Motor neuron (in vitro differentiated cells): Measurements from ENCODE around the gene BECN2. TPM values are rescaled to one million over a fixed set of nuclear protein-coding genes. Genes with fewer than 3 reads are reported as not detected.

Source experiments
- ATAC-seq, 8 experiments: fragments of 200-7000 bp; cut with Tn5 transposase; replicated peaks in 6 of 8; 2 replicates each; pipeline ENCODE4 v1.8.0; 2021; ENCODE audit warnings: mild to moderate bottlenecking in 8 of 8, moderate library complexity in 8 of 8
- H3K27ac ChIP-seq, 2 donors: fragments of 250-450 bp; sonication (Bioruptor Pico); 2 replicates each; pipeline ENCODE4 v1.9.0; 2021; ENCODE audit warnings: antibody characterized with exemption in 2 of 2, mild to moderate bottlenecking in 2 of 2, moderate library complexity in 1 of 2
- H3K4me1 ChIP-seq, 2 donors: fragments of 250-450 bp; sonication (Bioruptor Pico); replicated peaks in 1 of 2; 2 replicates each; pipeline ENCODE4 v1.6.1; 2021; ENCODE audit warnings: antibody characterized with exemption in 2 of 2, mild to moderate bottlenecking in 2 of 2, moderate library complexity in 1 of 2
- H3K4me3 ChIP-seq, 5 donors: fragments of 250-450 bp; sonication (Bioruptor Pico); 2 replicates each; pipeline ENCODE4 v1.9.0; 2021; ENCODE audit warnings: antibody characterized with exemption in 5 of 5, mild to moderate bottlenecking in 5 of 5, moderate library complexity in 4 of 5
- WGBS, 10 experiments: fragments of 450-650 bp; shearing (Covaris generic); methylation state at CpG; one replicate each; pipeline ENCODE4 v1.0.0; 2022; 5-methylcytosine and 5-hydroxymethylcytosine counted together
- in situ Hi-C, 9 experiments: fragments of 400-800 bp; cut with MboI; loops; one replicate each; pipeline ENCODE4 v1.15.0; 2021; ENCODE audit warnings: low sequenced_read_pairs in 9 of 9, low pct_unique_long_range_greater_than_20kb in 2 of 9; ENCODE audit not compliant: unreplicated experiment in 9 of 9
- total RNA-seq, 8 experiments: library from RNA; unstranded; fragments of 300-600 nt; gene quantifications; 2 replicates each; pipeline versions ENCODE4 v1.2.3 to v1.2.4, GENCODE V29; 2022

The BECN2 gene
- total RNA-seq, 8 experiments from 2014 or later = 0.25 to 0.81 (median 0.45) TPM; not detected in 5

GRCh38 chr1:241990040-241990439, 32.5 kb downstream of the BECN2 start:
- Histone ChIP-seq H3K27ac (no peak overlapping the region), H3K4me1 (peaks cover 0 to 19% of the 10 kb centered on the region in 2 donors), H3K4me3 (no peak overlapping the region)
- in situ Hi-C loops = loop anchor here in 2 of 9 experiments (25.0 kb wide), 1 partner anchor 103 kb away; no protein-coding TSS in a partner anchor
- ATAC-seq = peak; percentile 76 to 99 (median 94)
- WGBS, 10 experiments = 0 to 100% (median 85%) methylated on average over 1 to 10 of the region's 10 CpGs; no CpG with 5 or more reads in 1 of the 10 experiments

- peak in 3 of 8 experiments; percentile 49 to 91 (median 89) for ATAC-seq
- Histone ChIP-seq H3K4me1 (peaks cover 0 to 19% of the 10 kb centered on the region in 2 donors), H3K4me3 (no peak overlapping the region), H3K27ac (no peak overlapping the region)
- 58 to 100% (median 95%) methylated on average over 1 to 5 of the region's 5 CpGs; no CpG with 5 or more reads in 3 of the 10 experiments for WGBS, 10 experiments
- in situ Hi-C loops = loop anchor here in 2 of 9 experiments (25.0 kb wide), 1 partner anchor 105 kb away; no protein-coding TSS in a partner anchor
Observed at GRCh38 chr1:241992734-241993133, 35.2 kb downstream of the BECN2 start.

- Histone ChIP-seq H3K4me3 (no peak overlapping the region), H3K4me1 (peaks cover 4 to 21% of the 10 kb centered on the region in 2 donors), H3K27ac (no peak overlapping the region)
- in situ Hi-C loops = loop anchor here in 2 of 9 experiments (25.0 kb wide), 1 partner anchor 107 kb away; no protein-coding TSS in a partner anchor
- no peak for ATAC-seq
- WGBS, 10 experiments = 84 to 100% (median 94%) methylated on average over 1 to 8 of the region's 9 CpGs
Observed at GRCh38 chr1:241994171-241994570, 36.6 kb downstream of the BECN2 start.

- H3K4me1 ChIP-seq = peaks cover 4 to 10% of the 10 kb centered on the region in 2 donors
- 57 to 91% (median 82%) methylated on average over 2 to 12 of the region's 12 CpGs for WGBS, 10 experiments
- in situ Hi-C loops = loop anchor here in 2 of 9 experiments (25.0 kb wide), 1 partner anchor 110 kb away; no protein-coding TSS in a partner anchor
- ATAC-seq = no peak
- H3K27ac ChIP-seq = no peak overlapping the region
- H3K4me3 ChIP-seq = no peak overlapping the region
Observed at GRCh38 chr1:241997401-241997998, 39.9 kb downstream of the BECN2 start.

GRCh38 chr1:241998412-241998921, 40.9 kb downstream of the BECN2 start:
- Histone ChIP-seq H3K4me1 (peaks cover 4 to 10% of the 10 kb centered on the region in 2 donors), H3K27ac (no peak overlapping the region), H3K4me3 (peak overlapping the region in 3 of 5 donors; percentile 7 to 14 (median 10))
- in situ Hi-C loops = loop anchor here in 2 of 9 experiments (25.0 kb wide), 1 partner anchor 111 kb away; no protein-coding TSS in a partner anchor
- whole genome bisulfite sequencing, 10 experiments = 14 to 43% (median 26%) methylated on average over 1 to 19 of the region's 20 CpGs; no CpG with 5 or more reads in 2 of the 10 experiments
- peak; percentile 52 to 92 (median 66) for ATAC-seq

- peak in 5 of 8 experiments; percentile 82 to 92 (median 89) for ATAC-seq
- peaks cover 4 to 10% of the 10 kb centered on the region in 2 donors for H3K4me1 ChIP-seq
- in situ Hi-C loops = loop anchor here in 2 of 9 experiments (25.0 kb wide), 1 partner anchor 112 kb away; no protein-coding TSS in a partner anchor
- H3K4me3 ChIP-seq = peak within 1 kb of the TSS in 3 of 5 donors; percentile 7 to 14 (median 10)
- H3K27ac ChIP-seq = no peak within 1 kb of the TSS
- WGBS, 10 experiments = 0 to 100% (median 22%) methylated on average over 1 to 4 of the region's 4 CpGs; no CpG with 5 or more reads in 2 of the 10 experiments
Observed at GRCh38 chr1:241999026-241999425, 41.5 kb downstream of the BECN2 start, which contains the start of gene MAP1LC3C. Gene MAP1LC3C, minus strand, starts transcription at chr1:241999098. Its CDS starts 90 bp downstream, at chr1:241999008.

GRCh38 chr1:242000434-242000833, 42.9 kb downstream of the BECN2 start:
- H3K4me3 ChIP-seq = no peak overlapping the region
- peak in 5 of 8 experiments; percentile 35 to 78 (median 59) for ATAC-seq
- no peak overlapping the region for H3K27ac ChIP-seq
- peaks cover 4 to 10% of the 10 kb centered on the region in 2 donors for H3K4me1 ChIP-seq
- in situ Hi-C loops = loop anchor here in 5 of 9 experiments (25.0 kb wide), 4 partner anchors 113 to 1312 kb away; partner anchors contain the start of gene KMO (in 1 of the 5)
- WGBS, 10 experiments = 78 to 96% (median 87%) methylated on average over 1 to 7 of the region's 7 CpGs; no CpG with 5 or more reads in 2 of the 10 experiments

GRCh38 chr1:242002072-242002471, 44.5 kb downstream of the BECN2 start:
- no peak overlapping the region for H3K27ac ChIP-seq
- WGBS, 10 experiments = 69 to 100% (median 80%) methylated on average over 1 to 5 of the region's 5 CpGs; no CpG with 5 or more reads in 3 of the 10 experiments
- peaks cover 4 to 10% of the 10 kb centered on the region in 2 donors for H3K4me1 ChIP-seq
- H3K4me3 ChIP-seq = no peak overlapping the region
- peak in 1 of 8 experiments; percentile 19 for ATAC-seq
- in situ Hi-C loops = loop anchor here in 5 of 9 experiments (25.0 kb wide), 4 partner anchors 115 to 1310 kb away; partner anchors contain the start of gene KMO (in 1 of the 5)

- in situ Hi-C loops = loop anchor here in 5 of 9 experiments (25.0 kb wide), 4 partner anchors 115 to 1310 kb away; partner anchors contain the start of gene KMO (in 1 of the 5)
- WGBS, 10 experiments = 17 to 88% (median 64%) methylated on average over 2 to 4 of the region's 4 CpGs
- Histone ChIP-seq H3K4me3 (no peak overlapping the region), H3K27ac (no peak overlapping the region), H3K4me1 (peaks cover 4 to 10% of the 10 kb centered on the region in 2 donors)
- no peak for ATAC-seq
Observed at GRCh38 chr1:242002510-242002909, 44.9 kb downstream of the BECN2 start.

- no peak for ATAC-seq
- in situ Hi-C loops = loop anchor here in 5 of 9 experiments (25.0 kb wide), 4 partner anchors 118 to 1307 kb away; partner anchors contain the start of gene KMO (in 1 of the 5)
- Histone ChIP-seq H3K27ac (no peak overlapping the region), H3K4me1 (no peaks in the 10 kb centered on the region), H3K4me3 (no peak overlapping the region)
- 55 to 95% (median 91%) methylated on average over 2 to 5 of the region's 5 CpGs for WGBS, 10 experiments
Observed at GRCh38 chr1:242004751-242005495, 47.4 kb downstream of the BECN2 start.

GRCh38 chr1:242005866-242006535, 48.4 kb downstream of the BECN2 start:
- WGBS, 10 experiments = 60 to 89% (median 80%) methylated on average over 1 to 5 of the region's 5 CpGs; no CpG with 5 or more reads in 1 of the 10 experiments
- Histone ChIP-seq H3K4me3 (no peak overlapping the region), H3K27ac (no peak overlapping the region), H3K4me1 (no peaks in the 10 kb centered on the region)
- no peak for ATAC-seq
- in situ Hi-C loops = loop anchor here in 5 of 9 experiments (25.0 kb wide), 4 partner anchors 119 to 1306 kb away; partner anchors contain the start of gene KMO (in 1 of the 5)
